Measurements from ENCODE around the gene VPS35.

- no peak for TF ChIP-seq POLR2A (IDR thresholded peaks at IDR 0.05)
- TF ChIP-seq POLR2AphosphoS5 (IDR thresholded peaks at IDR 0.05; ENCODE audit: insufficient read depth in 1 of 2, low read depth in 1 of 2) = no peak
Observed at GRCh38 chr16:46650254-46650623, 38.7 kb downstream of the VPS35 start.

Data from vagina (tissue), 2 donors.